Fibroblast of mammary gland (primary cell): ENCODE results near the gene TIGD1.

ENCODE experiments used
- DNase-seq: peaks from one replicate; pipeline ENCODE4 v3.0.0-alpha.2; 2010; ENCODE audit warnings: low read depth
- H3K4me3 ChIP-seq: 2 replicates; pipeline ENCODE4 v1.5.1; 2011; ENCODE audit warnings: low read depth, mild to moderate bottlenecking, low read length, moderate library complexity; ENCODE audit not compliant: control insufficient read depth
- TF ChIP-seq, protein P1 (sequence below): conservative IDR thresholded peaks from 2 replicates; pipeline ENCODE4 v1.5.1; 2011; ENCODE audit warnings: low read depth, low read length, inconsistent platforms; ENCODE audit not compliant: control insufficient read depth, insufficient read depth

The TIGD1 gene

DNA sequence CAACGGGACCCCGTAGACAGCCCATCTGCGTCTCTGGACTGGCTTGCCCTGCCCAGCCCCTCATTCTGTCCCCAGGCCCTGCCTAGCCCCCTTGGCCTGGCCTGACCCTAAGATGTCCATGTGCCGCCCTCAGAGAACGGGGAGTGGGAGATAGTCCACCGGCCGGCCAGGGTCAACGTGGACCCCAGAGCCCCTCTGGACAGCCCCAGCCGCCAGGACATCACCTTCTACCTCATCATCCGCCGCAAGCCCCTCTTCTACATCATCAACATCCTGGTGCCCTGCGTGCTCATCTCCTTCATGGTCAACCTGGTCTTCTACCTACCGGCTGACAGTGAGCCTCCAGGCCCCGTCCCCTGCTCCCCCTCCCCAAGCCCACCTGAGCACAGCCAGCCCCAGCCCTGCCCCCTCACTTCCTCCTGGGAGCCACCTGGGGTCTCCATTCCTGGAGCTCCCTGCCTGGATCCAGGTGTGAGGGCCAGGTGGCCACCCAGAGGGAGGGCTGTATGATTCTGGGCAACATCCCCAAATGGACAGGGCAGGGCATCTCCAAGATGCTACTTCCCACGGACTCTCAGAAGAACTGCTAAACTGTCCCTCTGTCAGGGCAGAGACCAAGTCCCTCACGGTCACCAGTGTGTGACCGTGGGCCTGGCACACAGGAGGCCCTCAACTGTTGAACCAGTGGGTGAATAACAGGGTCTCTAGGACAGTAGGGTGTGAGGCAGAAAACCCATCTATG lies 20.4 kb downstream of the TIGD1 start:
- TF ChIP-seq, protein P1, sequence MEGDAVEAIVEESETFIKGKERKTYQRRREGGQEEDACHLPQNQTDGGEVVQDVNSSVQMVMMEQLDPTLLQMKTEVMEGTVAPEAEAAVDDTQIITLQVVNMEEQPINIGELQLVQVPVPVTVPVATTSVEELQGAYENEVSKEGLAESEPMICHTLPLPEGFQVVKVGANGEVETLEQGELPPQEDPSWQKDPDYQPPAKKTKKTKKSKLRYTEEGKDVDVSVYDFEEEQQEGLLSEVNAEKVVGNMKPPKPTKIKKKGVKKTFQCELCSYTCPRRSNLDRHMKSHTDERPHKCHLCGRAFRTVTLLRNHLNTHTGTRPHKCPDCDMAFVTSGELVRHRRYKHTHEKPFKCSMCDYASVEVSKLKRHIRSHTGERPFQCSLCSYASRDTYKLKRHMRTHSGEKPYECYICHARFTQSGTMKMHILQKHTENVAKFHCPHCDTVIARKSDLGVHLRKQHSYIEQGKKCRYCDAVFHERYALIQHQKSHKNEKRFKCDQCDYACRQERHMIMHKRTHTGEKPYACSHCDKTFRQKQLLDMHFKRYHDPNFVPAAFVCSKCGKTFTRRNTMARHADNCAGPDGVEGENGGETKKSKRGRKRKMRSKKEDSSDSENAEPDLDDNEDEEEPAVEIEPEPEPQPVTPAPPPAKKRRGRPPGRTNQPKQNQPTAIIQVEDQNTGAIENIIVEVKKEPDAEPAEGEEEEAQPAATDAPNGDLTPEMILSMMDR: no peak
- no peak overlapping the region for H3K4me3 ChIP-seq
- no peak for DNase-seq

DNA sequence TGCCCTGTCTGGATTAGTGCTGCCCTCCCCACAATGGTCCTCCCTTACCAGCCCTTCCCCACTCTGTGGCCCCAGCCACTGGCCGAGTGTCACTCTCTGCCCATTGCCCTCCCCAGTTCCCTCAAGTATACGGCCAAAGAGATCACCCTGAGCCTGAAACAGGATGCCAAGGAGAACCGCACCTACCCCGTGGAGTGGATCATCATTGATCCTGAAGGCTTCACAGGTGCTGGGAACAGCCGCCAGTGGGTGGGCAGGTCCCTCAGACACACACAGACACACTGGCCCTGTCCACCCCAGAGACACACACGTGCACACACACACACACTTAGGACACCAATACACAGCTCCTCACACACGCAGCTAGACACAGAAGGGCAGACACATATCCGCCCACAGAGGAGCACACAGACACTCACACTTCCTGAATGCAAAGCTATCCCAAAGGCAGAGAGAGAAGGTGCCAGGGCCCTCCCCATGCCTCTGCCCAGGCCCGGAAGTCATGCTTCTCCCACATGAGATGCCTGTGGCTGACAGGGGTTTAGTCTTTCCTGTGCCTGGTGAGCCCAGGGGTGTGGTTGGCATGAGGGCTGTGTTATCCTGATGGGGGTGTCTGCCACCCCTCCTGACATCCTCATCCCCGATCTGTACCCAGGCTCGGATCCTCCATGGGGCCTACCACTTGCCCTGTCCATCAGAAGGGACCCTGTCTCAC lies 21.5 kb downstream of the TIGD1 start:
- TF ChIP-seq, protein P1: no peak
- H3K4me3 ChIP-seq: no peak overlapping the region
- DNase-seq: no peak

DNA sequence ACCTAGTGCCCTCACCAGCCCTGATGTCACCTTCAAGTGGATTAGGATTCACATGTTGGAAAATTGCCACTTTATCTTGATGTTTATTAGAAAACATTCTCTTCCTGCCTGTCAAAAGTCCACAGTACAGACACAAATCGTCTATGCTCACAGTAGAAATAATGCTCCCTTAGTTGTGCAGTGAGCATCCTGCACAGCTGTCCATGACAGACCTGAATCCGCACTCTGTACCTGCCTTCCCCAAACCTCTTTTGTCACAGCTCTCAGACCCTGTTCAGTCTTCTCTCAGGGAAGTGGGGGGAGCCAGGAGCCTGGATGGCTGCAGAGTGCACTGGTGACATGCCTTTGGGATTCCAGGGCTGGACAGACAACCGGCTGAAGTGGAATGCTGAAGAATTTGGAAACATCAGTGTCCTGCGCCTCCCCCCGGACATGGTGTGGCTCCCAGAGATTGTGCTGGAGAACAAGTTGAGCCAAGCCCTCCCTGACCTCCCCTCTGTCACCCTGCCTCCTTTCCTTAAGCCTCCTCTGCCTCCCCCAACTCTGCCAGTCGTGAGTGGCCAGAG lies 22.4 kb downstream of the TIGD1 start:
- no peak for DNase-seq
- TF ChIP-seq, protein P1: no peak
- no peak overlapping the region for H3K4me3 ChIP-seq

DNA sequence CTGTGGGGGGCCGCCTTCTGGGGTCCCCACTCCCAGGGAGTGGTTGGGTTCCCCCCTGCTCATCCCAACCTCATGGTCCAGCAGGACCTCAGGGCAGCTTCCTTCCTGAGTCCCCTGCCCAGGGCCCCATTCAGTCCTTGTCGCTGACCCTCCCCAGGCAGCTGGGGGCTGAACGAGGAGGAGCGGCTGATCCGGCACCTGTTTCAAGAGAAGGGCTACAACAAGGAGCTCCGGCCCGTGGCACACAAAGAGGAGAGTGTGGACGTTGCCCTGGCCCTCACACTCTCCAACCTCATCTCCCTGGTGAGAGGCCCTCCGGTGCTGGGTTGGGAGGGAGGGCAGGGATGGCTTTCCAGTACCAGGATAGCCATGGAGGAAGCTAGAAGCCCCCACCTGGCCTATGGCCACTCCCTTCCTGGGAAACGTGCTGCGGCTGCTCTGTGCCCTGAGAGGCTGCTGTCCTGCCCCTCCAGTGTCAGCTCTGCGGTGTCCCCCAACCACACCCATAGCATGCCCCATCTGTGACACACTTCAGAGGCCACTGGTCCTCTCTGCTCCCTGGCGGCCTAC lies 23.9 kb downstream of the TIGD1 start:
- TF ChIP-seq, protein P1: no peak
- no peak for DNase-seq
- no peak overlapping the region for H3K4me3 ChIP-seq

DNA sequence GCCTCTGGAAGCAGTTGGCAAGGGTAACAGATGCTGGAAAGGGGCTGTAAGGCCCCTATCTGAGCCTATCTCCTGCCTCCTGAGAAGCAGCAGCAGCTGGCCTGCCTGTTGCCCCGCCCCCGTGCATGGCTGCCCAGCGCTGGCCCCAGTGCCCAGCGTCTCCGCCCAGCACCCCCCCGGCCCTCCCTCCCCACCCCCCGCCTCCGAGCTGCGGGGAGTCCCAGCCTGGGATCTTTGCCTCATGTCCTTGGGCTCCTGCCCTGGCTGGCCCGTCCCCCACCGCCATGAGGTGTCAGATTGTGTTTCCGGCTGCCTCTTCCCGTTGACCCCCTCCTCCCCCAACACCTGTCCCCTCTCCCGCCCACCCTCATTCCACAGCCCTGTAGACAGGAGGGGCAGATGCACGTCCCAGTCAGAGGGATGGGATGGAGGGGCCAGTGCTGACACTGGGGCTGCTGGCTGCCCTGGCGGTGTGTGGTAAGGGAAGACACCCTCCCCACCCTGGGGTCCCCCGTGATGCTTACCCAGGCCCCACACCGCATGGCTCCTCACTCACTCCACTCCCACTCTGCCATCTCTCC lies 24.5 kb downstream of the TIGD1 start, which contains the start of gene CHRND:
Gene CHRND (plus strand): TSS at position 370 of the 581 bp plus-strand sequence. CDS start 56 bp downstream, at position 426.
- DNase-seq: no peak
- TF ChIP-seq, protein P1: no peak
- no peak within 1 kb of the TSS for H3K4me3 ChIP-seq

DNA sequence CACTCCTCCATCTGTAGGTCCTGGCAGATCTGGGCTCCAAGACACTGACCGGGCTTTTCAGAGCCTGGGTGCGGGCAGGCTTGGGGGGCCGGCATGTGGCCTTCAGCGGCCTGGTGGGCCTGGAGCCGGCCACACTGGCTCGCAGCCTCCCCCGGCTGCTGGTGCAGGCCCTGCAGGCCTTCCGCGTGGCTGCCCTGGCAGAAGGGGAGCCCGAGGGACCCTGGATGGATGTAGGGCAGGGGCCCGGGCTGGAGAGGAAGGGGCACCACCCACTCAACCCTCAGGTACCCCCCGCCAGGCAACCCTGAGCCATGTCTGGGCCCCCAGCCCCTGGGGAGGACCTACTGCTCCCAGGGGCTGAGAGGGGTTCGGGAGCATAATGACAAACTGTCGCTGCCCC lies 25.2 kb downstream of the TIGD1 start:
- no peak overlapping the region for H3K4me3 ChIP-seq
- TF ChIP-seq, protein P1: no peak
- no peak for DNase-seq
